ENCODE measurements around the gene KRTAP5-5.

KRTAP5-5 gene

DNA sequence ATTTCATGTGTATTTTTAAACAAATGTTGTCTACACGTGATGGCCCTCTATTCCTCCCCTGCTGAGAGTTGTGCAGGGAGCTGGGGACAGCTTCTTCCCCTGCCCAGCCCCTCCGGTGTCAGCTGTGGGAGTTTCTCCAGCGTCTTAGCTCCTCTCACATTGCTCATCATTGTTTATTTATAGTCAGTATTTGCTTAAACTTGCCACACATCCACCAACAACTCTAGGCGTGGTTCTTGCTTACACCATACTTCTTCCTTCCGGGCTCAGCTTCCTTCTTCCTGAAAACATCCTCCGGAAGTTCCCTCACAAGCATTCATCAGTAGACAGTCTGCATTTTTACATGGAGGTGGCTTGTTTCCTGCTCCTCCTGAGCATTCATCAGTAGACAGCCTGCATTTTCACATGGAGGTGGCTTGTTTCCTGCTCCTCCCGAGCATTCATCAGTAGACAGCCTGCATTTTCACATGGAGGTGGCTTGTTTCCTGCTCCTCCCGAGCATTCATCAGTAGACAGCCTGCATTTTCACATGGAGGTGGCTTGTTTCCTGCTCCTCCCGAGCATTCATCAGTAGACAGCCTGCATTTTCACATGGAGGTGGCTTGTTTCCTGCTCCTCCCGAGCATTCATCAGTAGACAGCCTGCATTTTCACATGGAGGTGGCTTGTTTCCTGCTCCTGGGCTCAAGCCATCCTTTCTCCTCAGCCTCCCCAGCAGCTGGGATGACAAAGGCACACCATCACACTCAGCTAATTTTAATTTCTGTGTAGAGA is 40.2 kb upstream of the KRTAP5-5 start:
- TF ChIP-seq, protein P1, sequence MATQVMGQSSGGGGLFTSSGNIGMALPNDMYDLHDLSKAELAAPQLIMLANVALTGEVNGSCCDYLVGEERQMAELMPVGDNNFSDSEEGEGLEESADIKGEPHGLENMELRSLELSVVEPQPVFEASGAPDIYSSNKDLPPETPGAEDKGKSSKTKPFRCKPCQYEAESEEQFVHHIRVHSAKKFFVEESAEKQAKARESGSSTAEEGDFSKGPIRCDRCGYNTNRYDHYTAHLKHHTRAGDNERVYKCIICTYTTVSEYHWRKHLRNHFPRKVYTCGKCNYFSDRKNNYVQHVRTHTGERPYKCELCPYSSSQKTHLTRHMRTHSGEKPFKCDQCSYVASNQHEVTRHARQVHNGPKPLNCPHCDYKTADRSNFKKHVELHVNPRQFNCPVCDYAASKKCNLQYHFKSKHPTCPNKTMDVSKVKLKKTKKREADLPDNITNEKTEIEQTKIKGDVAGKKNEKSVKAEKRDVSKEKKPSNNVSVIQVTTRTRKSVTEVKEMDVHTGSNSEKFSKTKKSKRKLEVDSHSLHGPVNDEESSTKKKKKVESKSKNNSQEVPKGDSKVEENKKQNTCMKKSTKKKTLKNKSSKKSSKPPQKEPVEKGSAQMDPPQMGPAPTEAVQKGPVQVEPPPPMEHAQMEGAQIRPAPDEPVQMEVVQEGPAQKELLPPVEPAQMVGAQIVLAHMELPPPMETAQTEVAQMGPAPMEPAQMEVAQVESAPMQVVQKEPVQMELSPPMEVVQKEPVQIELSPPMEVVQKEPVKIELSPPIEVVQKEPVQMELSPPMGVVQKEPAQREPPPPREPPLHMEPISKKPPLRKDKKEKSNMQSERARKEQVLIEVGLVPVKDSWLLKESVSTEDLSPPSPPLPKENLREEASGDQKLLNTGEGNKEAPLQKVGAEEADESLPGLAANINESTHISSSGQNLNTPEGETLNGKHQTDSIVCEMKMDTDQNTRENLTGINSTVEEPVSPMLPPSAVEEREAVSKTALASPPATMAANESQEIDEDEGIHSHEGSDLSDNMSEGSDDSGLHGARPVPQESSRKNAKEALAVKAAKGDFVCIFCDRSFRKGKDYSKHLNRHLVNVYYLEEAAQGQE (IDR thresholded peaks at IDR 0.05; ENCODE audit: insufficient read depth in 1 of 2, low read depth in 2 of 2, low read length in 2 of 2) = peak in 1 of 2 experiments; percentile 50; a peak in 1 of 4 replicates
- peak; percentile 66 for TF ChIP-seq FOXP2 (optimal IDR thresholded peaks at IDR 0.05; ENCODE audit: borderline replicate concordance, extremely low read depth, extremely low read length, insufficient read depth)

DNA sequence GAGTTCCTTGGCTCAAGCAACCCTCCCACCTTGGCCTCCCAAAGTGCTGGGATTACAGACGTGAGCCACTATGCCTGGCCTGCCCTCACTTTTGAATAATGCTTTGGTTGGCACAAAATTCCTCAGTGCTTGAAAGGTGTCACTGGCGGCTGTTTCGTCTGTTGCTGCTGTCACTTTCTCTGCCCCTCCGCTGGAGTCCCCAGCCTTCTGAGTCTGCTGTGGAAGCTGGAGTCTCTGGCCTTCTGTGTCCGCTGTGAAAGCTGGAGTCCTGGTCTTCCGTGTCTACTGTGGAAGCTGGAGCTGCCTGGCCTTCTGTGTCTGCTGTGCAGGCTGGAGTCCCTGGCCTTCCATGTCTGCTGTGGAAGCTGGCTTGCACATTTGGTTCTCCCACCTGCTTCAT is 39.6 kb upstream of the KRTAP5-5 start:
- TF ChIP-seq TAF1 (IDR thresholded peaks at IDR 0.05; ENCODE audit: borderline replicate concordance, insufficient read depth, low read length) = no peak
- TF ChIP-seq FOXP2 (optimal IDR thresholded peaks at IDR 0.05; ENCODE audit: borderline replicate concordance, extremely low read depth, extremely low read length, insufficient read depth) = no peak
- TF ChIP-seq SIN3A (IDR thresholded peaks at IDR 0.05; ENCODE audit: borderline replicate concordance, insufficient read depth, low read length) = no peak
- TF ChIP-seq, protein P1 (IDR thresholded peaks at IDR 0.05; ENCODE audit: insufficient read depth in 1 of 2, low read depth in 2 of 2, low read length in 2 of 2) = no peak
- no peak for TF ChIP-seq POLR2AphosphoS5 (IDR thresholded peaks at IDR 0.05; ENCODE audit: low read depth, low read length)

DNA sequence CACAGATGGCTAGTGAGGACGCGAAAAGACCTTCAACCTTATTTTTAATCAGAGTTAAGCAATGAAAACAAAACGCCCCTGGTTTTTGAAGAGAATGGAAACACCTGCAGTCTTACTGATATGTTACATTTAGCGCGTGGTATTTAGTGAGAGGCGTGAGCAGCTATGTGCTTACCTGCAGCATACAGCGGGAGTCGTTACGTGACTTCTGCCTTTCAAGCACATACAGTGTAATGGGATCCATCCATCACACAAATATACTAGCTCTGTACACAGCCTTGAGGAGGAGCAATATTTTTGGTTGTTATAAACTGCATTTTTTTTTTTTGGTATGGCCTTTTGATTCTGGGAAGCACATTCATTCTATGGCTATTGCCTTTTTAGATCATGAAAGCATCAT is 36.9 kb upstream of the KRTAP5-5 start:
- TF ChIP-seq SIN3A (IDR thresholded peaks at IDR 0.05; ENCODE audit: borderline replicate concordance, insufficient read depth, low read length) = no peak
- TF ChIP-seq FOXP2 (optimal IDR thresholded peaks at IDR 0.05; ENCODE audit: borderline replicate concordance, extremely low read depth, extremely low read length, insufficient read depth) = no peak
- no peak for TF ChIP-seq POLR2AphosphoS5 (IDR thresholded peaks at IDR 0.05; ENCODE audit: low read depth, low read length)
- no peak for TF ChIP-seq TAF1 (IDR thresholded peaks at IDR 0.05; ENCODE audit: borderline replicate concordance, insufficient read depth, low read length)
- TF ChIP-seq, protein P1 (IDR thresholded peaks at IDR 0.05; ENCODE audit: insufficient read depth in 1 of 2, low read depth in 2 of 2, low read length in 2 of 2) = no peak

DNA sequence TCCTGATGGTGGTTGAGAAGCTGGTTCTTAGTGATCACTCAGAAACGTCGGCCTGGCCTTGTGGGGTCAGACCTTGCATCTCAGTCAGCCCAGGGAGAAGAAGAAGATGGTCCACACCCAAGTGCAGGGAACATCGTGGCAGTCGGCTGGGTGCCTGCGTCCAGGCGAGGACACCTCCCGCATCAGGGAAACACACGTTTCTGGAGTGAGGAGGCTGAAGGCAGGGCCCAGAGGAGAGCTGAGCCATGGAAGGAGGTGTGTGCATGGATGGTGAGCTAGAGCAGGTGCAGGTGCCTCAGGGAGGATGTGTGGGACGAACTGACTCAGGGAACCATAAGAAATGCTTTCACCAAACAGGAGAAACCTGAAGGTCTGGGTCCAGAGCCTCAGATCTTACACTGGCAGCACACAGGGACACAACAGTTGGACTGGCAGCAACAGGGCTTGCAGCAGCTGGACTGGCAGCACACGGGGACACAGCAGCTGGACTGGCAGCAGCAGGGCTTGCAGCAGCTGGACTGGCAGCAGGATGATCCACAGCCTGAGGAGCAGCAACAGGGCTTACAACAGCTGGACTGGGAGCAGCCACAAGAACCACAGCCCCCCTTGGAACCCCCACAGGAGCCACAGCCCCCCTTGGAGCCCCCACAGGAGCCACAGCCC is 32.1 kb upstream of the KRTAP5-5 start:
- TF ChIP-seq SIN3A (IDR thresholded peaks at IDR 0.05; ENCODE audit: borderline replicate concordance, insufficient read depth, low read length) (no peak), TAF1 (IDR thresholded peaks at IDR 0.05; ENCODE audit: borderline replicate concordance, insufficient read depth, low read length) (no peak), FOXP2 (optimal IDR thresholded peaks at IDR 0.05; ENCODE audit: borderline replicate concordance, extremely low read depth, extremely low read length, insufficient read depth) (no peak), POLR2AphosphoS5 (IDR thresholded peaks at IDR 0.05; ENCODE audit: low read depth, low read length) (no peak)
- TF ChIP-seq, protein P1 (IDR thresholded peaks at IDR 0.05; ENCODE audit: insufficient read depth in 1 of 2, low read depth in 2 of 2, low read length in 2 of 2) = no peak

Measured in PFSK-1 (cell line).